HG03097 (cell line): ENCODE measurements around the gene MOGAT3.
A peak's percentile ranks its signal among the peaks of the same experiment; 100 is the strongest.

Experiments
- ATAC-seq: cut with Tn5 transposase; IDR thresholded peaks from one replicate; pipeline ENCODE4 v1.9.1; 2021; ENCODE audit not compliant: unreplicated experiment, low FRiP score

Gene MOGAT3

GRCh38 chr7:101163279-101164070, 37.4 kb downstream of the MOGAT3 start:
- no peak for ATAC-seq

- ATAC-seq: no peak
Measured at GRCh38 chr7:101162551-101163278, 38.1 kb downstream of the MOGAT3 start.

GRCh38 chr7:101161692-101162471, 39.0 kb downstream of the MOGAT3 start:
- ATAC-seq: no peak

DNA sequence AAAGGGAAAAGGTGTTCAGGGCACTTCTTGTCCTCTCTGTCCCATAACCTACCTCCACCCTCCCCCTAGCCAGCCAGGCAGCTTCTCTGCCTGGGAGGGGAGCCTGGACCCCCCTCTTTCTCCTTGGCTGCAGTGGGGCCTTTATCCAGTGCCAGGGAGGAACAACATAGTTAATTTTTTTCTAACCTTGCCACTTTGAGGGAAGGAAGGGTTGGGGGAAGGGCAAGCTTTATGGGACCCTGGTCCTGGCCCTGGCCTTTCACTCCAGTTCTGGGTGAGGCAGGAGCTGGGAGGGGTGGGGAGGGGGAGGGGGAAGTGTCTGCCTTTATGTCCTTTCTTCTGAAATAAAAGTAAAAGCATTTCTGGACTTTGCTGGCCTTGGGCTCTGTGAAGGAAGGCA, 39.9 kb downstream of the MOGAT3 start:
- ATAC-seq: no peak

DNA sequence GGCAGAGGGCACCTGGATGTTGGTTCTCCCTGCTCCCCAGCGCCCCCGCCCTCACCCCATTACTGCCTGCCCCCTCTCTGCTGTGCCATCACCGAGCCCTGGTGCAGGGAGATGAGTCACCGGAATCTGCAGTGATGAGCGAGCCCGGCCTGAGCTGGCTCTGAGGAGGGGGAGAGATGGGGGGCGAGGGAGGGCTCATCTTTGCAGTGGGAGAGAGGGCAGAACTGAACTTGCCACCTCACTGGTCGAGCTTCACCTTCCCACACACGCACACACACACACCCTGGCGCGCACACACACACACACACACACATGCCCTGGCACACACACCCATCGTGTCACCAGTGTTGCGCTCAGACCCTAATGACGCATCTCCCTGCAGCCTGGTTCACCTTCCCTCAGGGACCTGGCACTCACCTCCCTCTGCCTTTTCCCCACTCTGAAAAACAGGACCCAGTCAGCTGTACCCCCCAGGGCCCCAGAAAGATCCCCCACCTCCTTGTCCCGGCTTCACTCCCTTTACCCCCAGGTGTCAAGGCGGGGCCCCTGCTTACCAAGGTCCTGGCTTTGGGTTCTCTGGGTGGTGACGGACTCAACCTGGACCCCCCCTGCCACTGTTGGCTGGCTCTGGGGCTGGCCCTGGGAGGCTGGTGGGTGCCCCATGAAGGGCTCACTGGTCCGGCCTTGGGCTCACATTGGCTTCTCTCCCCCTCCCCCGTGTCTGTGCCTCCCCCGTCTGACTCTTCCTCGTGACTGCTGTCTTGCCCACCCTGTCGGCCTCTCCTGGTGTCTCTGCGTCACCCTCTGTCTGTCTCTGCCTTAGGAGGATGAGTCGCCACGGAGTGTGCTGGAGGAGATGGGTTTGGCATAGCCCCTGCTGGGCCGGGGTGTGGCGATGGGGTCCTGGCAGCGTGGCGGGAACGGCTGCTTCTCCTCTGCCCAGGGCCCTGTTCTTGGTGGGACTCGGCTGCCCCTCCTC, 40.9 kb downstream of the MOGAT3 start:
- ATAC-seq: no peak

- no peak for ATAC-seq
Measured at GRCh38 chr7:101156866-101157589, 43.8 kb downstream of the MOGAT3 start.

DNA sequence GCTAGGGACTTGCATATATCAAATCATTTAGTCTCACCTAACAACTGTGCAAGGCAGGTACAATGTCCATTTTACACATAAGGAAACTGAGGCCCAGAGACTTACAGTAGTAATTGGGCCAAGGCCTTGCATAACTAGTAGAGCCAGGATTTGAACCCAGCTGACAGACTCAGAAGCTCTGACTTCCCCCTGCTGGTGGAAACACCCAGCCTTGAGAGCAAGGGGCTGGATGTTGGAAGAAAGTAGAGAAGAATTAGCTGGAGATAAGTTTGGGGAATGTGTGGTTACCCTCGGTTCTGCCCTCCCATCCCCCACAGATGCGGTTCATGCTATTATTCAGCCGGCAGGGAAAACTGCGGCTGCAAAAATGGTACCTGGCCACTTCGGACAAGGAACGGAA, 44.6 kb downstream of the MOGAT3 start:
- ATAC-seq: no peak

DNA sequence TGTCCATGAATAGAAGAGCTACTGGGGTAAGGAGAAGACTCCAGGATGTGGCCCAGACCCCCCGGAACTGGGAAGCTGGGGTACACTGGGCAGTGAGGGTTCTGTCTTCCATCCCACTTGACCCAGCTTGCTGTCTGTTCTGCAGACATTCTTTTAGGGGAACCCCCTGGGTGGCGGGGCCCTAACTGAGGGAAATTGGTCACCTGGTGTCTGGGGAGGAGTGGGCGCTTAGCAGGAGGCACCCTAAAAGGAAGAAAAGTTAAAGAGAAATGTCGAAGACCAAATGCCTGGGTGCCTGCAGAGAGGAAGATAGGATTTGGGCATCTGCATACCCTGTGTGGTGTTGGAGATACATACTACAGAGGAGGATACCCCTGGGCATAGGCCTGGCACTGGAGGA, 45.5 kb downstream of the MOGAT3 start:
- no peak for ATAC-seq

DNA sequence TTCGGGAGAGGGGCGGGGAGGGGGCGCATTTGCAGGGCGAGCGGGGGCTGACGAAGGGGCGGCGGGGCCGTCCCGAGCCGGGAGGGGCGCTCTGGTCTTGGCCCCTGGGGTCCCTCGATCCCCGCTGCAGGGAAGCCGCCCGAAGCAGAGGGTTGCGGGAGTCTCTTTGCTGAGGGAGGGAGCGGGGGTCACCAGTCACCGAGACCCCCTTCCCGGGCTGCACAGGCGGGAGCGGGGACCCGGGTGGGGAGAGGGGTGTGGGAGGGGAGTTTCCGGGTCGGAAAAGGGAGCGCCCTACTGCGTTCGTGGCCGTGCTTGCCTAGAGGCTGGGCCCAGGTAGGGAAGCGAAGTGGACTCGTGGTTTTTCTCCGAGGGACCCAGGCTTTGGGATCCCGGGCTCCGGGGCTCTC, 46.1 kb downstream of the MOGAT3 start:
- peak; percentile 6 for ATAC-seq

- ATAC-seq: peak; percentile 72
Measured at GRCh38 chr7:101153969-101154692, 46.7 kb downstream of the MOGAT3 start, which contains the start of gene AP1S1. Gene AP1S1 (plus strand): TSS chr7:101154476. CDS start chr7:101154515, 39 bp downstream.

DNA sequence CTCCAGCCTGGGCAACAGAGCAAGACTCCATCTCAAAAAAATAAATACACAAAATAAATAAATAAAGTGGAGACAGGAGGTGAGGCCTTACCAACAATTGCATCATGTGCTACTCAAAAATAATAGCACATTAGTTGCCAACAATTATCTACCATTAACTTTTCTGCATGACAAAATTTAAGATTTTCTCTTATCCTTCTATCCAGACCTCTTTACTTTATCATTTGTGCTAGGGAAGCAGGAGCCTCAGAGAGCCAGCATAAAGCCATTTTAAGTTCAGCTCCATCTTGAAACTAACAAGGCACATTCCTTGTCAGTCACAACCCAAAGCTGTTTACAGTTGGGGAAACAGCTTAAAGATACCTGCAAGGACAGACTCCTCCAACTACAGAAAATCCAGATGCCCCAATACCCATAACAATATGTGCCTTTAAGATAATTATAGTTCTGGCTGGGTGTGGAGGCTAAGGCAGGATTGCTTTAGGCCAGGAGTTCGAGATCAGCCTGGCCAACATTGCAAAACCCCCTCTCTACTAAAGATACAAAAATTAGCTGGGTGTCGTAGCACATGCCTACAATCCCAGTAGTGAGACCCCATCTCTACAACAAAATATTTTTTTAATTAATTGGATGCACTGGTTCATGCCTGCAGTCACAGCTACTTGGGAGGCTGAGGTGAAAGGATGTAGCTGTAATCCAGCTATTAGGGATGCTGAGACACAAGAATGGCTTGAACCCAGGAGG, 48.8 kb downstream of the MOGAT3 start:
- no peak for ATAC-seq
